Thymus (tissue), 11 donors: Measurements from ENCODE around the gene ETV5. TPM values are rescaled to one million over a fixed set of nuclear protein-coding genes. Genes with fewer than 3 reads are reported as not detected.

Experiments
- DNase-seq, 9 donors: peaks; one replicate each; pipeline ENCODE4 v3.0.0-alpha.2; 2013; ENCODE audit warnings: low spot score in 9 of 9, low read depth in 6 of 9, missing footprints in 1 of 9
- H3K27ac ChIP-seq, 2 donors: one replicate each; pipeline ENCODE4 v1.5.1; 2013; ENCODE audit warnings: control low read depth in 1 of 2, low read depth in 1 of 2, low read length in 1 of 2, mild to moderate bottlenecking in 1 of 2, moderate library complexity in 1 of 2
- H3K27me3 ChIP-seq, 2 donors: one replicate each; pipeline ENCODE4 v1.5.1; 2013; ENCODE audit warnings: low read length in 1 of 2; ENCODE audit not compliant: control insufficient read depth in 2 of 2, insufficient read depth in 1 of 2
- H3K36me3 ChIP-seq, 2 donors: one replicate each; pipeline ENCODE4 v1.5.1; 2013; ENCODE audit warnings: low read length in 1 of 2, mild to moderate bottlenecking in 1 of 2, moderate library complexity in 1 of 2; ENCODE audit not compliant: control insufficient read depth in 2 of 2, insufficient read depth in 2 of 2
- H3K4me1 ChIP-seq, 2 donors: one replicate each; pipeline ENCODE4 v1.5.1; 2013; ENCODE audit warnings: low read length in 2 of 2; ENCODE audit not compliant: control insufficient read depth in 2 of 2, insufficient read depth in 2 of 2
- H3K4me3 ChIP-seq, 2 donors: one replicate each; pipeline ENCODE4 v1.5.1; 2013; ENCODE audit warnings: low read length in 2 of 2, control low read depth in 1 of 2, mild to moderate bottlenecking in 1 of 2
- H3K9me3 ChIP-seq, 2 donors: one replicate each; pipeline ENCODE4 v1.5.1; 2013; ENCODE audit warnings: low read length in 1 of 2, mild to moderate bottlenecking in 1 of 2; ENCODE audit not compliant: control insufficient read depth in 2 of 2, insufficient read depth in 1 of 2
- WGBS: extraction: QIAGEN DNeasy Blood & Tissue Kit; methylation state at CpG from one replicate; pipeline ENCODE4 v1.1.7; 2013; 5-methylcytosine and 5-hydroxymethylcytosine counted together
- polyA plus RNA-seq: library from polyadenylated mRNA; stranded (reverse); fragments of 200-250 nt; gene quantifications from one replicate; pipeline ENCODE4 v1.2.3, GENCODE V29; 2013
- total RNA-seq: library from RNA; stranded (reverse); fragments of 120-200 nt; gene quantifications from one replicate; pipeline ENCODE4 v1.2.4, GENCODE V29; 2013
- donor health status: healthy.

The ETV5 gene
- total and polyA plus RNA-seq, 2 donors, result 4.9 to 11.0 TPM

- Histone ChIP-seq H3K27ac (no peak overlapping the region), H3K4me1 (peaks cover 0 to 7% of the 10 kb centered on the region in 2 donors), H3K9me3 (peaks cover 0 to under 1% of the 10 kb centered on the region in 2 donors), H3K4me3 (no peak overlapping the region), H3K27me3 (peaks cover 24 to 36% of the 10 kb centered on the region in 2 donors), H3K36me3 (no peaks in the 10 kb centered on the region)
- DNase-seq, result no peak
- 98% methylated on average over 15 of the region's 15 CpGs for WGBS
Observed at GRCh38 chr3:186115239-186115996, 6.5 kb upstream of the ETV5 start.

- Histone ChIP-seq H3K27me3 (peaks cover 55 to 78% of the 10 kb centered on the region in 2 donors), H3K4me1 (peaks cover 7 to 40% of the 10 kb centered on the region in 2 donors), H3K27ac (no peak overlapping the region), H3K4me3 (no peak overlapping the region), H3K36me3 (no peaks in the 10 kb centered on the region), H3K9me3 (peaks cover 0 to 11% of the 10 kb centered on the region in 2 donors)
- no peak for DNase-seq
- WGBS, result 37% methylated on average over 12 of the region's 12 CpGs
Observed at GRCh38 chr3:186110975-186111974, 2.4 kb upstream of the ETV5 start.

- H3K36me3 ChIP-seq, result no peaks in the 10 kb centered on the region
- H3K9me3 ChIP-seq, result peaks cover 0 to 11% of the 10 kb centered on the region in 2 donors
- peaks cover 7 to 40% of the 10 kb centered on the region in 2 donors for H3K4me1 ChIP-seq
- peaks cover 62 to 86% of the 10 kb centered on the region in 2 donors for H3K27me3 ChIP-seq
- H3K4me3 ChIP-seq, result peak overlapping the region in 1 of 2 donors; percentile 60
- DNase-seq, result peak in 1 of 9 donors; percentile 26
- H3K27ac ChIP-seq, result peak overlapping the region in 1 of 2 donors; percentile 38
- 7% methylated on average over 35 of the region's 35 CpGs for WGBS
Observed at GRCh38 chr3:186109897-186110803, 1.3 kb upstream of the ETV5 start.

GRCh38 chr3:186108106-186108940 lies 566 bp downstream of the ETV5 start:
- peak in 3 of 9 donors; percentile 14 to 50 (median 29) for DNase-seq
- H3K9me3 ChIP-seq, result peaks cover 0 to 11% of the 10 kb centered on the region in 2 donors
- H3K27me3 ChIP-seq, result peaks cover 62 to 80% of the 10 kb centered on the region in 2 donors
- no peaks in the 10 kb centered on the region for H3K36me3 ChIP-seq
- no peak overlapping the region for H3K27ac ChIP-seq
- peak overlapping the region; percentile 47 to 60 for H3K4me3 ChIP-seq
- under 1% methylated on average over 69 of the region's 69 CpGs for WGBS
- H3K4me1 ChIP-seq, result peaks cover 7 to 40% of the 10 kb centered on the region in 2 donors

- Histone ChIP-seq H3K27me3 (peaks cover 58 to 72% of the 10 kb centered on the region in 2 donors), H3K4me1 (peaks cover 7 to 40% of the 10 kb centered on the region in 2 donors), H3K4me3 (peak overlapping the region; percentile 47 to 60), H3K27ac (peak overlapping the region in 1 of 2 donors; percentile 21), H3K36me3 (no peaks in the 10 kb centered on the region), H3K9me3 (peaks cover 0 to 11% of the 10 kb centered on the region in 2 donors)
- WGBS, result 2% methylated on average over 45 of the region's 45 CpGs
- peak; percentile 24 to 85 (median 63) for DNase-seq
Observed at GRCh38 chr3:186107215-186108105, 1.4 kb downstream of the ETV5 start.

GRCh38 chr3:186105543-186105942 lies 3.3 kb downstream of the ETV5 start:
- no peak for DNase-seq
- Histone ChIP-seq H3K27me3 (peaks cover 39 to 54% of the 10 kb centered on the region in 2 donors), H3K27ac (no peak overlapping the region), H3K4me1 (peaks cover 7 to 34% of the 10 kb centered on the region in 2 donors), H3K9me3 (peaks cover 0 to 11% of the 10 kb centered on the region in 2 donors), H3K36me3 (no peaks in the 10 kb centered on the region), H3K4me3 (no peak overlapping the region)
- WGBS, result 70% methylated on average over 6 of the region's 6 CpGs

GRCh38 chr3:186102687-186103086 lies 6.2 kb downstream of the ETV5 start:
- Histone ChIP-seq H3K4me3 (no peak overlapping the region), H3K27ac (no peak overlapping the region), H3K9me3 (peaks cover 0 to 3% of the 10 kb centered on the region in 2 donors), H3K27me3 (peaks cover 19 to 37% of the 10 kb centered on the region in 2 donors), H3K36me3 (no peaks in the 10 kb centered on the region), H3K4me1 (peaks cover 0 to 14% of the 10 kb centered on the region in 2 donors)
- WGBS, result 96% methylated on average over 4 of the region's 4 CpGs
- no peak for DNase-seq
